PC-3 (cell line): ENCODE measurements around the gene AP2A1. TPM values are rescaled to one million over a fixed set of nuclear protein-coding genes. Genes with fewer than 3 reads are reported as not detected.

Experiments
- ATAC-seq: fragments of 200-7000 bp; cut with Tn5 transposase; 2 replicates; pipeline ENCODE4 v1.9.1; 2020; ENCODE audit warnings: mild to moderate bottlenecking, moderate library complexity
- BruUV-seq: library from RNA; stranded (reverse); fragments of 400-500 nt; replicated peaks from 2 replicates; lab custom pipeline; 2021; lab: Mats Ljungman, UMichigan
- CTCF ChIA-PET: fragments of 300-600 bp; sonication (Branson Sonifier 250); formaldehyde crosslinking; loops from one replicate; lab custom pipeline; 2022; ENCODE audit warnings: antibody characterized with exemption; lab: Charles Lee
- POLR2A ChIA-PET: fragments of 300-600 bp; sonication (Branson Sonifier 250); formaldehyde crosslinking; loops from one replicate; lab custom pipeline; 2022; ENCODE audit warnings: antibody characterized with exemption; ENCODE audit not compliant: unreplicated experiment; lab: Charles Lee
- DNase-seq: peaks from one replicate; pipeline ENCODE4 v3.0.0-alpha.2; 2015
- H2AFZ ChIP-seq: fragments of 300-600 bp; sonication (generic); 2 replicates; pipeline ENCODE4 v1.6.0; 2016; ENCODE audit warnings: antibody characterized with exemption, low read length
- H3F3A ChIP-seq: fragments of 300-600 bp; sonication (generic); one replicate; pipeline ENCODE4 v1.6.0; 2017; ENCODE audit warnings: antibody characterized with exemption, low read length, control low read depth, mild to moderate bottlenecking; ENCODE audit not compliant: unreplicated experiment
- H3K27ac ChIP-seq: fragments of 300-600 bp; sonication (generic); 2 replicates; pipeline ENCODE4 v1.5.1; 2016; ENCODE audit warnings: mild to moderate bottlenecking, low read length
- H3K27me3 ChIP-seq: fragments of 300-600 bp; sonication (generic); 2 replicates; pipeline ENCODE4 v1.6.1; 2016; ENCODE audit warnings: low read length, mixed read lengths
- H3K36me3 ChIP-seq: fragments of 300-600 bp; sonication (generic); 2 replicates; pipeline ENCODE4 v1.6.1; 2016; ENCODE audit warnings: low read depth, mixed run types, low read length, mixed read lengths
- H3K4me1 ChIP-seq: fragments of 300-600 bp; sonication (generic); 2 replicates; pipeline ENCODE4 v1.5.1; 2016; ENCODE audit warnings: low read length; ENCODE audit not compliant: insufficient read depth
- H3K4me2 ChIP-seq: fragments of 300-600 bp; sonication (generic); 2 replicates; pipeline ENCODE4 v1.6.0; 2016; ENCODE audit warnings: low read length
- H3K4me3 ChIP-seq: fragments of 300-600 bp; sonication (generic); 2 replicates; pipeline ENCODE4 v1.5.1; 2016; ENCODE audit warnings: mild to moderate bottlenecking, low read length, mixed read lengths
- H3K79me2 ChIP-seq: fragments of 300-600 bp; sonication (generic); 2 replicates; pipeline ENCODE4 v1.6.1; 2017; ENCODE audit warnings: low read length, mixed read lengths
- H3K9ac ChIP-seq: fragments of 300-600 bp; sonication (generic); 2 replicates; pipeline ENCODE4 v1.6.0; 2016; ENCODE audit warnings: mild to moderate bottlenecking, low read length
- H3K9me2 ChIP-seq: fragments of 300-600 bp; sonication (generic); replicated peaks from 2 replicates; pipeline ENCODE4 v1.6.1; 2016; ENCODE audit warnings: mixed run types, low read length, mixed read lengths
- H3K9me3 ChIP-seq: fragments of 300-600 bp; sonication (generic); 2 replicates; pipeline ENCODE4 v1.6.1; 2016; ENCODE audit warnings: low read length, mixed read lengths
- H4K20me1 ChIP-seq: fragments of 300-600 bp; sonication (generic); 2 replicates; pipeline ENCODE4 v1.6.1; 2016; ENCODE audit warnings: low read length, mixed read lengths
- CTCF ChIP-seq: fragments of 300-600 bp; sonication (generic); conservative IDR thresholded peaks from 2 replicates; pipeline ENCODE4 v1.5.1; 2017; ENCODE audit warnings: antibody characterized with exemption, low read depth, mild to moderate bottlenecking, low read length
- EZH2 ChIP-seq: fragments of 300-600 bp; sonication (generic); IDR thresholded peaks from one replicate; pipeline ENCODE4 v1.6.1; 2017; ENCODE audit warnings: antibody characterized with exemption, mild to moderate bottlenecking, low read length; ENCODE audit not compliant: unreplicated experiment
- EZH2phosphoT487 ChIP-seq: fragments of 300-600 bp; sonication (generic); IDR thresholded peaks from 2 replicates; pipeline ENCODE4 v1.6.1; 2018; ENCODE audit warnings: mild to moderate bottlenecking, antibody characterized with exemption, low read length, borderline replicate concordance
- intact Hi-C: fragments of 100-400 bp; cut with micrococcal nuclease; formaldehyde crosslinking; loops from 2 replicates; pipeline ENCODE4 v1.9.0; 2023
- total RNA-seq: library from RNA; depleted of rRNA; stranded (reverse); fragments of >200 nt; gene quantifications from 2 replicates; pipeline ENCODE4 v1.2.3, GENCODE V29; 2014

Gene AP2A1
- total RNA-seq, 1 experiment from 2014 or later = 143 TPM

GRCh38 chr19:49839713-49840112, 72.9 kb downstream of the AP2A1 start:
- intact Hi-C loops = no loop called here
- Histone ChIP-seq H2AFZ (no peak overlapping the region), H3F3A (no peaks in the 10 kb centered on the region), H3K9me2 (no peaks in the 10 kb centered on the region), H3K4me2 (no peak overlapping the region), H3K9ac (no peak overlapping the region), H3K27ac (no peak overlapping the region), H3K79me2 (no peaks in the 10 kb centered on the region), H3K4me3 (no peak overlapping the region), H3K27me3 (no peaks in the 10 kb centered on the region), H3K36me3 (peaks cover 21% of the 10 kb centered on the region), H3K9me3 (no peaks in the 10 kb centered on the region), H4K20me1 (no peaks in the 10 kb centered on the region), H3K4me1 (no peaks in the 10 kb centered on the region)
- ChIA-PET CTCF (no interaction called here), POLR2A (interaction anchor here (0.6 kb wide), 1 partner anchor 489 kb away, joined by 5 read pairs; no protein-coding TSS in a partner anchor)
- no peak for DNase-seq
- no peak for ATAC-seq
- no peak for TF ChIP-seq EZH2phosphoT487
- no peak for TF ChIP-seq EZH2
- TF ChIP-seq CTCF = no peak
- BruUV-seq = no TSS peak

GRCh38 chr19:49840321-49840720, 73.5 kb downstream of the AP2A1 start:
- ATAC-seq (no peak), DNase-seq (no peak)
- Histone ChIP-seq H3F3A (no peaks in the 10 kb centered on the region), H3K9me2 (no peaks in the 10 kb centered on the region), H3K36me3 (peaks cover 15% of the 10 kb centered on the region), H3K27me3 (no peaks in the 10 kb centered on the region), H3K9ac (no peak overlapping the region), H3K4me1 (no peaks in the 10 kb centered on the region), H2AFZ (no peak overlapping the region), H3K4me2 (no peak overlapping the region), H3K9me3 (no peaks in the 10 kb centered on the region), H3K27ac (no peak overlapping the region), H3K79me2 (no peaks in the 10 kb centered on the region), H4K20me1 (no peaks in the 10 kb centered on the region), H3K4me3 (no peak overlapping the region)
- ChIA-PET POLR2A (no interaction called here), CTCF (no interaction called here)
- no peak for TF ChIP-seq EZH2phosphoT487
- no peak for TF ChIP-seq EZH2
- no peak for TF ChIP-seq CTCF
- BruUV-seq = no TSS peak
- intact Hi-C loops = no loop called here

- H3F3A ChIP-seq = no peaks in the 10 kb centered on the region
- H3K9me2 ChIP-seq = no peaks in the 10 kb centered on the region
- TF ChIP-seq EZH2phosphoT487 = no peak
- no peak for TF ChIP-seq CTCF
- no peak for TF ChIP-seq EZH2
- intact Hi-C loops = no loop called here
- no peak overlapping the region for H3K4me2 ChIP-seq
- no peak for DNase-seq
- H3K79me2 ChIP-seq = no peaks in the 10 kb centered on the region
- H3K27me3 ChIP-seq = no peaks in the 10 kb centered on the region
- H3K9me3 ChIP-seq = no peaks in the 10 kb centered on the region
- no peaks in the 10 kb centered on the region for H4K20me1 ChIP-seq
- no peaks in the 10 kb centered on the region for H3K4me1 ChIP-seq
- H3K4me3 ChIP-seq = no peak overlapping the region
- no peak overlapping the region for H3K27ac ChIP-seq
- no peak overlapping the region for H3K9ac ChIP-seq
- no TSS peak for BruUV-seq
- CTCF ChIA-PET = no interaction called here
- POLR2A ChIA-PET = no interaction called here
- H3K36me3 ChIP-seq = peaks cover 12% of the 10 kb centered on the region
- no peak for ATAC-seq
- H2AFZ ChIP-seq = no peak overlapping the region
These were observed 74.0 kb downstream of the AP2A1 start for GRCh38 chr19:49840736-49841249.
